H1 (cell line): ENCODE data around the gene SCARB1. TPM values are rescaled to one million over a fixed set of nuclear protein-coding genes. Genes with fewer than 3 reads are reported as not detected.

Source experiments
- CTCF ChIA-PET: fragments of 300-600 bp; sonication (Branson Sonifier 250); formaldehyde crosslinking; loops from one replicate; lab custom pipeline; 2021; ENCODE audit not compliant: partially characterized antibody; lab: Charles Lee
- POLR2A ChIA-PET: fragments of 300-600 bp; sonication (Branson Sonifier 250); formaldehyde crosslinking; loops from one replicate; lab custom pipeline; 2021; ENCODE audit warnings: inconsistent platforms; ENCODE audit not compliant: partially characterized antibody; lab: Charles Lee
- DNase-seq, 2 experiments: peaks; one replicate each; pipeline versions ENCODE4 v3.0.0 to v3.0.0-alpha.2; 2010 to 2022; ENCODE audit warnings: low spot score in 2 of 2, low read depth in 1 of 2, mixed read lengths in 1 of 2
- FAIRE-seq: peaks from 2 replicates; lab custom pipeline; 2011; peaks lifted over from hg19 to GRCh38; lab: Jason Lieb, UNC
- H2AFZ ChIP-seq: 2 replicates; pipeline ENCODE4 v1.8.1; 2012; ENCODE audit warnings: low read length, inconsistent platforms
- H2AK5ac ChIP-seq: 2 replicates; pipeline ENCODE4 v1.6.1; 2013; ENCODE audit warnings: low read depth, low read length
- H2BK120ac ChIP-seq: replicated peaks from 2 replicates; pipeline ENCODE3; 2013; ENCODE audit warnings: low read depth, low read length, inconsistent platforms
- H2BK12ac ChIP-seq: 2 replicates; pipeline ENCODE4 v1.6.1; 2013; ENCODE audit warnings: low read depth, low read length
- H2BK15ac ChIP-seq: 2 replicates; pipeline ENCODE4 v1.6.1; 2013; ENCODE audit warnings: low read length
- H2BK20ac ChIP-seq: 2 replicates; pipeline ENCODE4 v1.6.1; 2013; ENCODE audit warnings: low read length
- H2BK5ac ChIP-seq: 2 replicates; pipeline ENCODE4 v1.6.1; 2013; ENCODE audit warnings: low read depth, low read length
- H3K14ac ChIP-seq: 2 replicates; pipeline ENCODE4 v1.6.1; 2013; ENCODE audit warnings: inconsistent platforms; ENCODE audit not compliant: insufficient read length
- H3K18ac ChIP-seq: 2 replicates; pipeline ENCODE4 v1.6.1; 2013; ENCODE audit warnings: low read length; ENCODE audit errors: extremely low read depth
- H3K23ac ChIP-seq: 2 replicates; pipeline ENCODE4 v1.6.1; 2013; ENCODE audit warnings: inconsistent platforms; ENCODE audit not compliant: insufficient read length
- H3K23me2 ChIP-seq: 2 replicates; pipeline ENCODE4 v1.6.1; 2013; ENCODE audit warnings: low read depth, low read length
- H3K27ac ChIP-seq: 2 replicates; pipeline ENCODE4 v1.6.1; 2011; ENCODE audit warnings: low read depth, low read length, inconsistent platforms
- H3K27me3 ChIP-seq, 4 experiments: replicated peaks in 1 of 4; 1 replicate in 1 of 4; 2 replicates in 3 of 4; pipeline versions ENCODE4 v1.6.1 to v1.8.1; 2011 to 2013; ENCODE audit warnings: low read length in 3 of 4, mild to moderate bottlenecking in 3 of 4, inconsistent platforms in 2 of 4, mixed read lengths in 2 of 4, moderate library complexity in 1 of 4; ENCODE audit not compliant: control insufficient read depth in 3 of 4, insufficient read depth in 3 of 4; ENCODE audit errors: extremely low read depth in 1 of 4
- H3K36me3 ChIP-seq, 4 experiments: 2 replicates each; pipeline versions ENCODE4 v1.6.1 to v1.8.1; 2011 to 2013; ENCODE audit warnings: mild to moderate bottlenecking in 4 of 4, low read length in 3 of 4, moderate library complexity in 2 of 4, control low read depth in 1 of 4, inconsistent platforms in 1 of 4; ENCODE audit not compliant: insufficient read depth in 4 of 4, control insufficient read depth in 2 of 4
- H3K4ac ChIP-seq: replicated peaks from 2 replicates; pipeline ENCODE3; 2013; ENCODE audit warnings: low read length, low read depth, mixed read lengths, inconsistent platforms; ENCODE audit not compliant: insufficient read length
- H3K4me1 ChIP-seq, 4 experiments: replicated peaks in 1 of 4; 1 replicate in 1 of 4; 2 replicates in 3 of 4; pipeline versions ENCODE4 v1.6.1 to v1.8.1; 2011 to 2013; ENCODE audit warnings: low read length in 3 of 4, inconsistent platforms in 2 of 4, mixed read lengths in 1 of 4; ENCODE audit not compliant: insufficient read depth in 4 of 4, control insufficient read depth in 3 of 4
- H3K4me2 ChIP-seq, 2 experiments: 2 replicates each; pipeline versions ENCODE4 v1.6.1 to v1.8.1; 2011 to 2013; ENCODE audit warnings: low read depth in 2 of 2, low read length in 2 of 2, control low read depth in 1 of 2, inconsistent platforms in 1 of 2, mild to moderate bottlenecking in 1 of 2; ENCODE audit not compliant: insufficient read depth in 1 of 2
- H3K4me3 ChIP-seq, 4 experiments: fragments of 200-600, 300-600 bp in 1 of 4; sonication (generic), shearing (Covaris generic), sonication (Bioruptor Twin) in 1 of 4; 2 replicates each; pipeline versions ENCODE4 v1.5.1 to v1.8.1; 2011 to 2016; ENCODE audit warnings: low read length in 4 of 4, low read depth in 3 of 4, control low read depth in 2 of 4, inconsistent platforms in 2 of 4, mild to moderate bottlenecking in 2 of 4, mixed read lengths in 1 of 4, moderate library complexity in 1 of 4; ENCODE audit not compliant: insufficient read depth in 2 of 4; ENCODE audit errors: extremely low read depth in 1 of 4
- H3K56ac ChIP-seq: replicated peaks from 2 replicates; pipeline ENCODE3; 2013; ENCODE audit warnings: low read depth, mild to moderate bottlenecking, mixed read lengths, low read length, inconsistent platforms; ENCODE audit not compliant: insufficient read length
- H3K79me1 ChIP-seq: 2 replicates; pipeline ENCODE4 v1.6.1; 2013; ENCODE audit warnings: low read depth, low read length, control low read depth
- H3K79me2 ChIP-seq, 2 experiments: 2 replicates each; pipeline versions ENCODE4 v1.6.1 to v1.8.1; 2012 to 2013; ENCODE audit warnings: low read length in 2 of 2, mild to moderate bottlenecking in 2 of 2, inconsistent platforms in 1 of 2; ENCODE audit not compliant: insufficient read depth in 2 of 2, control insufficient read depth in 1 of 2
- H3K9ac ChIP-seq, 4 experiments: replicated peaks in 1 of 4; 1 replicate in 1 of 4; 2 replicates in 3 of 4; pipeline versions ENCODE4 v1.6.1 to v1.8.1; 2011 to 2013; ENCODE audit warnings: low read depth in 3 of 4, low read length in 3 of 4, control low read depth in 2 of 4, mild to moderate bottlenecking in 2 of 4, moderate library complexity in 2 of 4, inconsistent platforms in 1 of 4; ENCODE audit errors: extremely low read depth in 1 of 4
- H3K9me3 ChIP-seq, 2 experiments: 2 replicates each; pipeline versions ENCODE4 v1.6.1 to v1.8.1; 2012 to 2013; ENCODE audit warnings: mild to moderate bottlenecking in 2 of 2, moderate library complexity in 2 of 2, control low read depth in 1 of 2, inconsistent platforms in 1 of 2, low read depth in 1 of 2, low read length in 1 of 2, mixed read lengths in 1 of 2; ENCODE audit not compliant: insufficient read depth in 2 of 2
- H4K20me1 ChIP-seq, 2 experiments: replicated peaks in 1 of 2; 2 replicates each; pipeline versions ENCODE3 to v1.8.1; 2011 to 2013; ENCODE audit warnings: inconsistent platforms in 2 of 2, low read length in 2 of 2, mild to moderate bottlenecking in 1 of 2; ENCODE audit not compliant: insufficient read depth in 2 of 2, control insufficient read depth in 1 of 2
- H4K5ac ChIP-seq: 2 replicates; pipeline ENCODE4 v1.6.1; 2013; ENCODE audit warnings: low read length, low read depth, mixed read lengths, inconsistent platforms; ENCODE audit not compliant: insufficient read length
- H4K8ac ChIP-seq: 2 replicates; pipeline ENCODE4 v1.8.0; 2013; ENCODE audit warnings: mild to moderate bottlenecking, moderate library complexity, low read length, inconsistent platforms; ENCODE audit not compliant: insufficient read depth; ENCODE audit errors: extremely low read depth
- H4K91ac ChIP-seq: replicated peaks from 2 replicates; pipeline ENCODE3; 2013; ENCODE audit warnings: low read length, mixed read lengths, inconsistent platforms; ENCODE audit not compliant: insufficient read length
- CHD1 ChIP-seq: IDR thresholded peaks from 2 replicates; pipeline ENCODE4 v1.6.1; 2012; ENCODE audit warnings: low read depth, low read length, improper control_type of control experiment
- E2F6 ChIP-seq: IDR thresholded peaks from 2 replicates; pipeline ENCODE4 v1.6.1; 2012; ENCODE audit warnings: inconsistent platforms
- GTF2F1 ChIP-seq: IDR thresholded peaks from 2 replicates; pipeline ENCODE4 v1.6.1; 2012; ENCODE audit warnings: low read depth, low read length, improper control_type of control experiment, borderline replicate concordance
- MAX ChIP-seq: IDR thresholded peaks from 2 replicates; pipeline ENCODE4 v1.6.1; 2012; ENCODE audit warnings: inconsistent platforms
- NANOG ChIP-seq: IDR thresholded peaks from 2 replicates; pipeline ENCODE4 v1.6.1; 2011; ENCODE audit warnings: low read length, low read depth, mild to moderate bottlenecking, inconsistent platforms; ENCODE audit not compliant: insufficient read depth, poor library complexity, severe bottlenecking
- POU5F1 ChIP-seq: IDR thresholded peaks from 2 replicates; pipeline ENCODE4 v1.6.1; 2011; ENCODE audit warnings: low read depth, mild to moderate bottlenecking, low read length, moderate library complexity
- RXRA ChIP-seq: IDR thresholded peaks from 2 replicates; pipeline ENCODE4 v1.6.1; 2011; ENCODE audit warnings: low read depth, mild to moderate bottlenecking, low read length, moderate library complexity; ENCODE audit not compliant: insufficient read depth
- SAP30 ChIP-seq: fragments of 300-600 bp; sonication (generic); IDR thresholded peaks from 2 replicates; pipeline ENCODE4 v1.7.1; 2012; ENCODE audit warnings: low read length, moderate library complexity, mild to moderate bottlenecking, inconsistent platforms; ENCODE audit not compliant: insufficient read depth, insufficient replicate concordance
- SIRT6 ChIP-seq: IDR thresholded peaks from one replicate; pipeline ENCODE4 v1.7.1; 2012; ENCODE audit warnings: low read length, inconsistent platforms
- SIX5 ChIP-seq: IDR thresholded peaks from 2 replicates; pipeline ENCODE4 v1.6.1; 2011; ENCODE audit warnings: mild to moderate bottlenecking, low read depth, low read length
- YY1 ChIP-seq: IDR thresholded peaks from 2 replicates; pipeline ENCODE4 v1.6.1; 2011; ENCODE audit warnings: low read depth, mild to moderate bottlenecking, low read length
- WGBS, 2 experiments: shearing (Covaris generic) in 1 of 2; methylation state at CpG; one replicate each; pipeline versions ENCODE4 v1.1.6 to v1.1.7; 2013 to 2015; ENCODE audit warnings: low lambda C conversion rate in 2 of 2, mixed read lengths in 2 of 2, inconsistent platforms in 1 of 2, low coverage in 1 of 2, missing lambda C conversion rate in 1 of 2; ENCODE audit not compliant: insufficient replicate concordance in 2 of 2, insufficient coverage in 1 of 2, insufficient read length in 1 of 2; ENCODE audit errors: extremely low coverage in 1 of 2, missing lambda C conversion rate in 1 of 2; 5-methylcytosine and 5-hydroxymethylcytosine counted together
- polyA plus RNA-seq, 7 experiments: library from polyadenylated mRNA; depleted of rRNA in 3 of 7; stranded (reverse) in 5 of 7; unstranded in 2 of 7; fragments of >200 nt in 5 of 7; fragments of 200-250 nt in 2 of 7; gene quantifications; 1 replicate in 5 of 7; 2 replicates in 1 of 7; 4 replicates in 1 of 7; pipeline versions ENCODE4 v1.2.1 to v1.2.3, GENCODE V29; 2011 to 2013; ENCODE audit warnings: missing spikeins in 2 of 7, mixed read lengths in 2 of 7
- total RNA-seq: library from RNA; stranded (reverse); fragmentation: NEBNext Ultra II Directional; extraction: Animal tissue kit (Norgen Biotek cat#: 25700); gene quantifications from 2 replicates; pipeline ENCODE4 v1.2.1, GENCODE V29; 2021

SCARB1 gene
- total and polyA plus RNA-seq, 2 of the 8 experiments (the other 6 are each of a cell fraction or from before 2014, with no cell fraction given): 45.3 to 57.1 TPM

GRCh38 chr12:124869059-124869665 is 5.5 kb upstream of the SCARB1 start:
- Histone ChIP-seq H4K8ac (0 out of 2 replicates have a peak overlapping the region, but pooled peaks have one; percentile 73), H2AFZ (peak overlapping the region; percentile 83), H3K4me1 (peaks cover 0 to 8% (median 6%) of the 10 kb centered on the region in 4 experiments; a peak in 6 of 7 replicates), H3K27me3 (no peaks in the 10 kb centered on the region), H2BK20ac (no peak overlapping the region), H3K56ac (no peak overlapping the region), H4K20me1 (no peaks in the 10 kb centered on the region), H4K5ac (no peak overlapping the region), H2AK5ac (no peak overlapping the region), H3K79me1 (no peaks in the 10 kb centered on the region), H4K91ac (peak overlapping the region; percentile 30), H3K14ac (no peak overlapping the region), H2BK120ac (peak overlapping the region; percentile 41), H2BK15ac (no peak overlapping the region), H2BK12ac (peak overlapping the region; percentile 35; the same call in 1 of the 2 replicates), H3K4me2 (no peak overlapping the region), H3K4me3 (no peak overlapping the region), H2BK5ac (peak overlapping the region; percentile 54; the same call in 1 of the 2 replicates), H3K4ac (no peak overlapping the region), H3K79me2 (no peaks in the 10 kb centered on the region), H3K9me3 (no peaks in the 10 kb centered on the region), H3K18ac (peak overlapping the region; percentile 57; the same call in 1 of the 2 replicates), H3K36me3 (no peaks in the 10 kb centered on the region), H3K9ac (no peak overlapping the region), H3K27ac (0 out of 2 replicates have a peak overlapping the region, but pooled peaks have one; percentile 7), H3K23ac (no peak overlapping the region), H3K23me2 (peaks cover under 1% of the 10 kb centered on the region; the same call in 1 of the 2 replicates)
- no peak for DNase-seq
- POLR2A ChIA-PET: interaction anchor here (0.6 to 2.2 kb wide), 5 partner anchors 15 to 84 kb away, joined by 3 to 10 read pairs (median 3); partner anchors contain the start of gene UBC
- FAIRE-seq: no peak
- TF ChIP-seq NANOG: no peak
- TF ChIP-seq CHD1: no peak
- no peak for TF ChIP-seq RXRA
- TF ChIP-seq SAP30: no peak
- no peak for TF ChIP-seq SIRT6
- peak; percentile 15; the same call in 1 of the 2 replicates for TF ChIP-seq E2F6
- no peak for TF ChIP-seq POU5F1
- 0 out of 2 replicates have a peak, but pooled peaks have one; percentile 15 for TF ChIP-seq MAX
- TF ChIP-seq GTF2F1: no peak
- no peak for TF ChIP-seq SIX5
- TF ChIP-seq YY1: no peak
- CTCF ChIA-PET: interaction anchor here (0.5 to 2.1 kb wide), 7 partner anchors 12 to 460 kb away, joined by 3 to 5 read pairs (median 3); no protein-coding TSS in a partner anchor
- 80% methylated on average over 17 of the region's 17 CpGs; no CpG with 5 or more reads in 1 of the 2 experiments for WGBS, 2 experiments
